HepG2 (cell line): Measurements from ENCODE around the gene PPP1R27. TPM values are rescaled to one million over a fixed set of nuclear protein-coding genes. Genes with fewer than 3 reads are reported as not detected.

ENCODE experiments used
- ATF7-NPFF ChIP-seq: sonication (generic); formaldehyde crosslinking; IDR thresholded peaks from 2 replicates; pipeline ENCODE4 v1.8.1; 2023; ENCODE audit warnings: mild to moderate bottlenecking, low read depth, missing genetic modification reagents, moderate library complexity
- CBFB ChIP-seq: sonication (generic); formaldehyde crosslinking; IDR thresholded peaks from 2 replicates; pipeline ENCODE4 v1.4.0; 2020; ENCODE audit warnings: missing genetic modification reagents
- CHD4 ChIP-seq: fragments of 200-600 bp; sonication (generic); IDR thresholded peaks from 2 replicates; pipeline ENCODE4 v1.7.0; 2017; ENCODE audit warnings: mild to moderate bottlenecking, low read length, borderline replicate concordance
- FOXP1 ChIP-seq, 2 experiments: fragments of 450-650 bp in 1 of 2; IDR thresholded peaks; 2 replicates each; pipeline ENCODE4 v1.6.1; 2017 to 2018; ENCODE audit warnings: antibody characterized with exemption in 1 of 2
- HHEX ChIP-seq: IDR thresholded peaks from 2 replicates; pipeline ENCODE4 v1.6.1; 2016; ENCODE audit warnings: control low read depth
- KMT2B ChIP-seq: IDR thresholded peaks from 2 replicates; pipeline ENCODE4 v1.6.1; 2016; ENCODE audit warnings: missing genetic modification reagents, missing compliant biosample characterization
- NR2F1 ChIP-seq, 2 experiments: fragments of 450-650 bp in 1 of 2; formaldehyde crosslinking in 1 of 2; IDR thresholded peaks; 2 replicates each; pipeline versions ENCODE4 v1.5.0 to v1.6.1; 2016 to 2020; ENCODE audit warnings: mild to moderate bottlenecking in 1 of 2, missing compliant biosample characterization in 1 of 2, missing genetic modification reagents in 1 of 2, moderate library complexity in 1 of 2
- SIN3B ChIP-seq: fragments of 150-350 bp; IDR thresholded peaks from 2 replicates; pipeline ENCODE4 v1.6.1; 2014; ENCODE audit warnings: low read length
- SKIL ChIP-seq: sonication (generic); formaldehyde crosslinking; IDR thresholded peaks from 2 replicates; pipeline ENCODE4 v1.8.0; 2022; ENCODE audit warnings: missing genetic modification reagents, mild to moderate bottlenecking, moderate library complexity, borderline replicate concordance
- SNAPC5 ChIP-seq: sonication (generic); formaldehyde crosslinking; IDR thresholded peaks from 2 replicates; pipeline ENCODE4 v1.8.1; 2023; ENCODE audit warnings: mild to moderate bottlenecking, missing genetic modification reagents, borderline replicate concordance
- ZC3H13 ChIP-seq: sonication (generic); formaldehyde crosslinking; IDR thresholded peaks from 2 replicates; pipeline ENCODE4 v1.8.1; 2023; ENCODE audit warnings: mild to moderate bottlenecking, missing genetic modification reagents, moderate library complexity
- ZFP91 ChIP-seq: sonication (generic); formaldehyde crosslinking; IDR thresholded peaks from 2 replicates; pipeline ENCODE4 v1.9.0; 2022; ENCODE audit warnings: missing genetic modification reagents, mild to moderate bottlenecking, borderline replicate concordance
- ZNF160 ChIP-seq: sonication (generic); formaldehyde crosslinking; IDR thresholded peaks from 2 replicates; pipeline ENCODE4 v1.8.0; 2022; ENCODE audit warnings: mild to moderate bottlenecking, inconsistent platforms, missing genetic modification reagents
- ZNF180 ChIP-seq: sonication (generic); formaldehyde crosslinking; IDR thresholded peaks from 2 replicates; pipeline ENCODE4 v1.4.0; 2020; ENCODE audit warnings: low read depth, missing genetic modification reagents, borderline replicate concordance
- ZNF235 ChIP-seq: sonication (generic); formaldehyde crosslinking; IDR thresholded peaks from 2 replicates; pipeline ENCODE4 v1.8.1; 2023; ENCODE audit warnings: mild to moderate bottlenecking, missing genetic modification reagents, borderline replicate concordance
- ZNF317 ChIP-seq: sonication (generic); formaldehyde crosslinking; IDR thresholded peaks from 2 replicates; pipeline ENCODE4 v1.5.0; 2020; ENCODE audit warnings: mild to moderate bottlenecking, missing genetic modification reagents
- ZNF333 ChIP-seq: sonication (generic); formaldehyde crosslinking; IDR thresholded peaks from 2 replicates; pipeline ENCODE4 v1.4.0; 2020; ENCODE audit warnings: mild to moderate bottlenecking, missing genetic modification reagents, borderline replicate concordance
- ZNF549 ChIP-seq: sonication (generic); formaldehyde crosslinking; IDR thresholded peaks from 2 replicates; pipeline ENCODE4 v1.5.0; 2020; ENCODE audit warnings: missing genetic modification reagents
- ZNF589 ChIP-seq: sonication (generic); formaldehyde crosslinking; conservative IDR thresholded peaks from 2 replicates; pipeline ENCODE4 v1.8.0; 2022; ENCODE audit warnings: mild to moderate bottlenecking, moderate library complexity, missing genetic modification reagents
- ZNF687 ChIP-seq: sonication (generic); formaldehyde crosslinking; IDR thresholded peaks from 2 replicates; pipeline ENCODE4 v1.5.1; 2020; ENCODE audit warnings: mild to moderate bottlenecking, missing genetic modification reagents, moderate library complexity
- ZNF75D ChIP-seq: sonication (generic); formaldehyde crosslinking; IDR thresholded peaks from 2 replicates; pipeline ENCODE4 v1.8.1; 2023; ENCODE audit warnings: missing genetic modification reagents, mild to moderate bottlenecking, borderline replicate concordance
- polyA plus RNA-seq, 8 experiments: library from polyadenylated mRNA; depleted of rRNA in 3 of 8; stranded (reverse) in 7 of 8; unstranded in 1 of 8; fragments of >200 nt; fragmentation: Illumina TruSeq in 4 of 8; extraction: Trizol in 4 of 8; gene quantifications; 2 replicates each; pipeline versions ENCODE4 v1.2.1 to v1.2.3, GENCODE V29; 2011 to 2016; ENCODE audit warnings: low read depth in 4 of 8, missing spikeins in 1 of 8, mixed read lengths in 1 of 8; ENCODE audit not compliant: insufficient read depth in 1 of 8
- total RNA-seq, 5 experiments: library from RNA; depleted of rRNA; stranded (reverse); fragments of >200 nt; fragmentation: Illumina TruSeq; extraction: Trizol; gene quantifications; 2 replicates each; pipeline ENCODE4 v1.2.3, GENCODE V29; 2016; ENCODE audit warnings: low read depth in 1 of 5

The PPP1R27 gene
- total and polyA plus RNA-seq, 2 of the 13 experiments (the other 11 are each of a cell fraction or from before 2014, with no cell fraction given): 0.17 to 1.00 TPM

GRCh38 chr17:81871387-81872230 lies 36.8 kb upstream of the PPP1R27 start (continued):
- TF ChIP-seq SKIL (CRISPR knock-in tag) (peak; percentile 31), ZNF687 (CRISPR knock-in tag) (peak; percentile 96), ZNF333 (CRISPR knock-in tag) (peak; percentile 92; the same call in 1 of the 2 replicates), FOXP1 (IDR thresholded peaks at IDR 0.05) (no peak), FOXP1 (CRISPR knock-in tag; IDR thresholded peaks at IDR 0.05) (no peak), ZFP91 (CRISPR knock-in tag) (peak; percentile 92), ZNF180 (CRISPR knock-in tag) (no peak), NR2F1 (CRISPR knock-in tag; IDR thresholded peaks at IDR 0.05) (peak in 1 of 2 experiments; percentile 10; a peak in 1 of 4 replicates), CHD4 (peak; percentile 81), ZNF235 (CRISPR knock-in tag) (peak; percentile 91), ZNF589 (CRISPR knock-in tag) (peak; percentile 97), ZNF317 (CRISPR knock-in tag) (no peak; the same call in 1 of the 2 replicates), ZC3H13 (CRISPR knock-in tag) (peak; percentile 98), SNAPC5 (no peak), ZNF160 (CRISPR knock-in tag) (peak; percentile 95), ZNF75D (CRISPR knock-in tag) (no peak), ATF7-NPFF (CRISPR knock-in tag) (peak; percentile 96), KMT2B (CRISPR knock-in tag) (peak; percentile 72), SIN3B (no peak), CBFB (CRISPR knock-in tag) (peak; percentile 86), ZNF549 (0 out of 2 replicates have a peak, but pooled peaks have one; percentile 76), HHEX (no peak)
